Measurements from ENCODE around the gene GOLGA6A.

The GOLGA6A gene

GRCh38 chr15:74041311-74041756 lies 41.0 kb downstream of the GOLGA6A start:
- no peak overlapping the region for H3K27ac ChIP-seq
- no peak for TF ChIP-seq ZFX (IDR thresholded peaks at IDR 0.05)
- no peak for TF ChIP-seq CTCF (conservative IDR thresholded peaks at IDR 0.05)

GRCh38 chr15:74040109-74040850 lies 42.1 kb downstream of the GOLGA6A start:
- no peak overlapping the region for H3K27ac ChIP-seq
- TF ChIP-seq ZFX (IDR thresholded peaks at IDR 0.05): no peak
- TF ChIP-seq CTCF (conservative IDR thresholded peaks at IDR 0.05): no peak

GRCh38 chr15:74039656-74040010 lies 42.7 kb downstream of the GOLGA6A start:
- no peak for TF ChIP-seq ZFX (IDR thresholded peaks at IDR 0.05)
- TF ChIP-seq CTCF (conservative IDR thresholded peaks at IDR 0.05): no peak
- no peak overlapping the region for H3K27ac ChIP-seq

GRCh38 chr15:74038707-74039655 lies 43.4 kb downstream of the GOLGA6A start:
- no peak overlapping the region for H3K27ac ChIP-seq
- no peak for TF ChIP-seq CTCF (conservative IDR thresholded peaks at IDR 0.05)
- TF ChIP-seq ZFX (IDR thresholded peaks at IDR 0.05): no peak

GRCh38 chr15:74037171-74038117 lies 44.9 kb downstream of the GOLGA6A start:
- TF ChIP-seq CTCF (conservative IDR thresholded peaks at IDR 0.05): no peak; the same call in 1 of the 2 replicates
- no peak for TF ChIP-seq ZFX (IDR thresholded peaks at IDR 0.05)
- no peak overlapping the region for H3K27ac ChIP-seq

GRCh38 chr15:74036271-74037170 lies 45.8 kb downstream of the GOLGA6A start:
- TF ChIP-seq ZFX (IDR thresholded peaks at IDR 0.05) (no peak), CTCF (conservative IDR thresholded peaks at IDR 0.05) (peak; percentile 79)
- H3K27ac ChIP-seq: no peak overlapping the region

Data from C4-2B (cell line).